ENCODE data around the gene RIPK1. TPM values are rescaled to one million over a fixed set of nuclear protein-coding genes. Genes with fewer than 3 reads are reported as not detected.
A peak's percentile ranks its signal among the peaks of the same experiment; 100 is the strongest.

The RIPK1 gene
- total and polyA plus RNA-seq, 2 of the 8 experiments (the other 6 are each of a cell fraction or from before 2014, with no cell fraction given) = 5.9 to 22.9 TPM

DNA sequence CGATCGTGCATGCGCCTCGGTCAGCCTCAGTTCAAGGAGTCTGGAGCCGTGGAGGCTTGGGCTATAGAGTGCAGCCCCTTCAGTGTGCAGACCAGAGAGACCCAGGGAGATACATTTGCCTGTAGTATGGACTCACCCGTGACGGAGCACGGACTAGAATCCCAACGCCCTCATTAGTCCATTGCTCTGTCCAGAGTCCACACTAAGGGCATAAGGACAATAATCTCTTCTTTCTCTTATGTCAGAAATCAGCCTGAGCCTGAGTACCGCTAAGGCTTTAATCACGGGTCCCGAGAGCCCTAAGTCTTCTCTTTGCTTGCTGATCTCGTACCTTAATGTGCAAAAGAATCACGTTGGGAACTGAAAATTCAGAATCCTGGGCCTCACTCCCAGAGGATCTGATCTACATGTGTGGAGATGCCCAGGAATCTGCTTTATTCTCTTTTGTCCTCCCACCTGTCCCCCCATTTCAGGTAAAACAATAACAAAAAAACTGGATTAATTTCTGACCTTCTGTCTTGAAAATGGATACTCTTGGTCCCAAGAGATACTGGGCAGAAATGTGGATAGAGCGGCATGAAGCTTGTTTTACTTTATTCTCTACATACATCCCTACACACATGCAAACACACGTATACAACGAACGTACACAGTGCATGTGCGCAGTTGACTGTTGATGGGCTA lies 50.9 kb downstream of the RIPK1 start (continued):
- TF ChIP-seq CHD2 (IDR thresholded peaks at IDR 0.05; ENCODE audit: low read length) = no peak
- 0 out of 4 replicates have a peak, but pooled peaks of 1 of the 2 experiments have one; percentile 42 for TF ChIP-seq SIN3A (conservative IDR thresholded peaks at IDR 0.05 in 1 of 2, IDR thresholded peaks at IDR 0.05 in 1 of 2; ENCODE audit: low read depth in 1 of 2, low read length in 2 of 2)
